ENCODE measurements around the gene MDFIC.

DNA sequence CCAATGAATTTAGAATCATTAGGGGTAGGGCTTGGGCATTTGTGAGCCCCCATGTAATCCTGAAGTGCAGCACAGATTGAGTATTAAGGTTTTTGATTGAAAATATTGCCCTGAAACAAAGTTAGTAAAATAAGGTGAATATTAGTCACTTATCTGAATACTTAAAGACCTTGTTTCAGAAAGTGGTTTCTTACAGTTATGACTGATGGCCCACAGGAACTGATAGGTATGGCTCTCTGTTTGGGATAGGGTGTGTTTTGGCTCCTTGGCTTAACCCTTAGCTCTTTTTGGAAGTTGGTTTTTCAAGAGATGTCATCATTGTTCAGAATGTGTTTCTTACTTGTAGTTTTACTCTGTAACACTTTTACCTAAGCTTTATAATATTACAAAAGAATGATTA is 34.8 kb downstream of the MDFIC start:
- TF ChIP-seq ZBTB33 (IDR thresholded peaks at IDR 0.05; ENCODE audit: borderline replicate concordance, low read depth) (no peak), YY1 (IDR thresholded peaks at IDR 0.05; ENCODE audit: low read depth) (no peak), IRF3 (IDR thresholded peaks at IDR 0.05; ENCODE audit: low read depth, low read length) (no peak), SMC3 (IDR thresholded peaks at IDR 0.05; ENCODE audit: low read depth, low read length) (no peak)
